CD8-positive, alpha-beta memory T cell (primary cell): ENCODE measurements around the gene NARS2. TPM values are rescaled to one million over a fixed set of nuclear protein-coding genes. Genes with fewer than 3 reads are reported as not detected.
A peak's percentile ranks its signal among the peaks of the same experiment; 100 is the strongest.
"Not testable (repeated sequence)": the region's sequence is repeated elsewhere in the genome, so short reads cannot be mapped to it uniquely, and the experiment has no call there.

Experiments used
- CTCF ChIA-PET: fragments of 350-600 bp; sonication (Branson Sonifier 250); formaldehyde crosslinking; loops from one replicate; lab custom pipeline; 2021; ENCODE audit warnings: antibody characterized with exemption; lab: Charles Lee
- POLR2A ChIA-PET: fragments of 350-600 bp; sonication (Branson Sonifier 250); formaldehyde crosslinking; loops from one replicate; lab custom pipeline; 2021; ENCODE audit warnings: antibody characterized with exemption; lab: Charles Lee
- DNase-seq, 5 donors: peaks; one replicate each; pipeline versions ENCODE4 v3.0.0 to v3.0.0-alpha.2; 2020 to 2022; ENCODE audit warnings: mixed read lengths in 1 of 5
- H3K27ac ChIP-seq: one replicate; pipeline ENCODE4 v1.7.0; 2013; ENCODE audit warnings: low read depth, mild to moderate bottlenecking, low read length, moderate library complexity
- H3K27me3 ChIP-seq: 2 replicates; pipeline ENCODE4 v1.7.0; 2013; ENCODE audit warnings: low read length, mild to moderate bottlenecking; ENCODE audit not compliant: insufficient read depth, poor library complexity, severe bottlenecking
- H3K36me3 ChIP-seq: 2 replicates; pipeline ENCODE4 v1.7.0; 2013; ENCODE audit warnings: mild to moderate bottlenecking, low read length, moderate library complexity; ENCODE audit not compliant: insufficient read depth
- H3K4me1 ChIP-seq: 2 replicates; pipeline ENCODE4 v1.7.0; 2013; ENCODE audit warnings: mild to moderate bottlenecking, low read length, moderate library complexity; ENCODE audit not compliant: insufficient read depth
- H3K4me3 ChIP-seq: 2 replicates; pipeline ENCODE4 v1.7.0; 2013; ENCODE audit warnings: mild to moderate bottlenecking, low read length
- H3K9me3 ChIP-seq: 2 replicates; pipeline ENCODE4 v1.7.0; 2013; ENCODE audit warnings: mild to moderate bottlenecking, low read length
- H3K27ac Mint-ChIP-seq, 8 donors: one replicate each; pipeline ENCODE4 v1.8.0; 2020 to 2021; ENCODE audit warnings: mixed read lengths in 8 of 8, mild to moderate bottlenecking in 6 of 8, inconsistent platforms in 3 of 8, moderate library complexity in 3 of 8
- H3K27me3 Mint-ChIP-seq, 2 donors: one replicate each; pipeline ENCODE4 v1.8.0; 2020 to 2021; ENCODE audit warnings: mixed read lengths in 2 of 2, mild to moderate bottlenecking in 1 of 2, moderate library complexity in 1 of 2
- H3K36me3 Mint-ChIP-seq, 3 donors: one replicate each; pipeline ENCODE4 v1.8.0; 2020 to 2021; ENCODE audit warnings: mixed read lengths in 3 of 3, inconsistent platforms in 1 of 3, mild to moderate bottlenecking in 1 of 3
- H3K4me1 Mint-ChIP-seq, 3 donors: one replicate each; pipeline ENCODE4 v1.8.0; 2020 to 2021; ENCODE audit warnings: mixed read lengths in 3 of 3, inconsistent platforms in 1 of 3, mild to moderate bottlenecking in 1 of 3
- H3K4me3 Mint-ChIP-seq, 7 donors: one replicate each; pipeline ENCODE4 v1.8.0; 2020 to 2021; ENCODE audit warnings: mixed read lengths in 7 of 7, mild to moderate bottlenecking in 6 of 7, moderate library complexity in 4 of 7, inconsistent platforms in 2 of 7
- H3K9me3 Mint-ChIP-seq, 5 donors: one replicate each; pipeline ENCODE4 v1.8.0; 2020 to 2022; ENCODE audit warnings: mixed read lengths in 5 of 5, mild to moderate bottlenecking in 3 of 5, moderate library complexity in 2 of 5, inconsistent platforms in 1 of 5
- polyA plus RNA-seq: library from polyadenylated mRNA; unstranded; fragments of 300-500 nt; fragmentation: Illumina TruSeq; gene quantifications from one replicate; pipeline ENCODE4 v1.2.3, GENCODE V29; 2021
- total RNA-seq, 2 experiments: library from RNA; stranded (reverse); gene quantifications; one replicate each; pipeline ENCODE4 v1.2.3, GENCODE V29; 2021

Gene NARS2
- total RNA-seq (10 to 100 TPM; 23.9 to 24.5 TPM), polyA plus RNA-seq (14.5 TPM)

GRCh38 chr11:78574386-78575381 is at the start of gene NARS2:
Gene NARS2, minus strand, starts transcription at chr11:78574864. Its CDS starts 376 bp downstream, at chr11:78574488.
- peak within 1 kb of the TSS; percentile 91 to 99 (median 98) for H3K4me3 Mint-ChIP-seq
- POLR2A ChIA-PET = interaction anchor here (0.9 to 1.4 kb wide), 4 partner anchors 10 to 580 kb away, joined by 3 to 6 read pairs (median 4); partner anchors contain the start of genes ALG8 and INTS4
- no peaks in the 10 kb centered on the region for H3K9me3 Mint-ChIP-seq
- peak within 1 kb of the TSS; percentile 86 for H3K27ac ChIP-seq
- H3K27me3 ChIP-seq = no peaks in the 10 kb centered on the region
- peak; percentile 95 to 98 (median 96) for DNase-seq
- peaks cover 32 to 54% (median 45%) of the 10 kb centered on the region in 3 donors for H3K4me1 Mint-ChIP-seq
- no peaks in the 10 kb centered on the region for H3K9me3 ChIP-seq
- CTCF ChIA-PET = interaction anchor here (1.0 to 4.6 kb wide), 4 partner anchors 10 to 158 kb away, joined by 3 to 34 read pairs (median 5); no protein-coding TSS in a partner anchor
- peak within 1 kb of the TSS; percentile 82 for H3K4me3 ChIP-seq
- H3K27me3 Mint-ChIP-seq = peaks cover 3 to 5% of the 10 kb centered on the region in 2 donors
- peak within 1 kb of the TSS; percentile 85 to 100 (median 99) for H3K27ac Mint-ChIP-seq
- peaks cover 26% of the 10 kb centered on the region for H3K4me1 ChIP-seq
- H3K36me3 Mint-ChIP-seq = peaks cover 0 to 34% (median 10%) of the 10 kb centered on the region in 3 donors
- H3K36me3 ChIP-seq = peaks cover 9% of the 10 kb centered on the region

DNA sequence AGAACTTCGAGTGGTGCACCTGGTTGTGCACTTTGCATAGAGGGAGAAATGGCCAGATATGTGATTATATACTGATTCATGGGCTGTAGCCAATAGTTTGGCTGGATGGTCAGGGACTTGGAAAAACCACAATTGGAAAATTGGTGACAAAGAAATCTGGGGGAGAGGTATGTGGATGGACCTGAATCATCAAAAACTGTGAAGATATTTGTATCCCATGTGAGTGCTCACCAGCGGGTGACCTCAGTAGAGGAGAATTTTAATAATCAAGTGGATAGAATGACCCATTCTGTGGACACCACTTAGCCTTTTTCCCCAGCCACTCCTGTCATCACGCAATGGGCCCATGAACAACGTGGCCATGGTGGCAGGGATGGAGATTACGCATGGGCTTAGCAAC is 48.0 kb upstream of the NARS2 start:
- no peak overlapping the region for H3K4me3 ChIP-seq
- no peak overlapping the region for H3K27ac ChIP-seq
- no peak for DNase-seq
- H3K4me1 ChIP-seq = no peaks in the 10 kb centered on the region
- Mint-ChIP-seq H3K9me3 (peaks cover 0 to 15% (median 9%) of the 10 kb centered on the region in 5 donors), H3K27ac (no peak overlapping the region), H3K27me3 (peaks cover 2 to 12% of the 10 kb centered on the region in 2 donors), H3K36me3 (peaks cover 0 to 4% (median 0%) of the 10 kb centered on the region in 3 donors), H3K4me1 (no peaks in the 10 kb centered on the region), H3K4me3 (no peak overlapping the region)
- ChIA-PET CTCF (no interaction called here), POLR2A (no interaction called here)
- H3K27me3 ChIP-seq = no peaks in the 10 kb centered on the region
- H3K9me3 ChIP-seq = no peaks in the 10 kb centered on the region
- H3K36me3 ChIP-seq = no peaks in the 10 kb centered on the region

- CTCF ChIA-PET = no interaction called here
- H3K4me3 ChIP-seq = no peak overlapping the region
These were observed 45.5 kb upstream of the NARS2 start for GRCh38 chr11:78620159-78620558.

GRCh38 chr11:78615724-78616123 is 41.1 kb upstream of the NARS2 start:
- Mint-ChIP-seq H3K4me3 (no peak overlapping the region), H3K36me3 (peaks cover 0 to 4% (median 0%) of the 10 kb centered on the region in 3 donors), H3K9me3 (peaks cover 0 to 13% (median 5%) of the 10 kb centered on the region in 5 donors), H3K27ac (no peak overlapping the region), H3K27me3 (peaks cover 6 to 32% of the 10 kb centered on the region in 2 donors), H3K4me1 (no peaks in the 10 kb centered on the region)
- ChIA-PET CTCF (no interaction called here), POLR2A (no interaction called here)
- no peak for DNase-seq
- Histone ChIP-seq H3K4me1 (no peaks in the 10 kb centered on the region), H3K27me3 (no peaks in the 10 kb centered on the region), H3K36me3 (no peaks in the 10 kb centered on the region), H3K27ac (no peak overlapping the region), H3K9me3 (no peaks in the 10 kb centered on the region), H3K4me3 (no peak overlapping the region)

More at GRCh38 chr11:78620159-78620558, 45.5 kb upstream of the NARS2 start:
- H3K9me3 ChIP-seq = no peaks in the 10 kb centered on the region
- POLR2A ChIA-PET = no interaction called here
- Mint-ChIP-seq H3K27me3 (peaks cover 0 to 19% of the 10 kb centered on the region in 2 donors), H3K4me3 (no peak overlapping the region), H3K27ac (no peak overlapping the region), H3K9me3 (peaks cover 0 to 15% (median 8%) of the 10 kb centered on the region in 5 donors), H3K4me1 (no peaks in the 10 kb centered on the region), H3K36me3 (peaks cover 0 to 4% (median 0%) of the 10 kb centered on the region in 3 donors)
- no peaks in the 10 kb centered on the region for H3K27me3 ChIP-seq
- DNase-seq = no peak
- no peaks in the 10 kb centered on the region for H3K4me1 ChIP-seq
- no peaks in the 10 kb centered on the region for H3K36me3 ChIP-seq
- H3K27ac ChIP-seq = no peak overlapping the region

DNA sequence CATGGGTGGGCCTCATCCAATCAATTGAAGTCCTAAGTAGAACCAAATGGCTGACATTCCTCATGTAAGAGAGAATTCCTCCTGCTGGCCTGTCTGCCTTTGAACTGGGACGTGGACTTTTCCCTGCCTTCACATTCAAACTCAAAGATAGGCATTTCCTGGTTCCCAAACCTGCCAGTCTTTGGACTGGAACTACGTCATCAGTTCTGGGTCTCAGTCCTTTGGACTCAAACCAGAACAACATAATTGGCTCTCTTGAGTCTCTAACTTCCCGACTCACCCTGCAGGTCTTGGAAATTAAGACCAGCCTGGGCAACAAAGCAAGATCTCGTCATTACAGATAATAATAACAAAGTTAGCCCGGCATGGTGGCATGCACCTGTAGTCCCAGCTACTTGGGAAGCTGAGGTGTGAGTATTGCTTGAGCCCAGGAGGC is 38.7 kb upstream of the NARS2 start:
- CTCF ChIA-PET = no interaction called here
- H3K36me3 Mint-ChIP-seq = no peaks in the 10 kb centered on the region

GRCh38 chr11:78612721-78613377 is 38.2 kb upstream of the NARS2 start:
- DNase-seq = no peak
- CTCF ChIA-PET = no interaction called here
- no peaks in the 10 kb centered on the region for H3K4me1 ChIP-seq
- no peaks in the 10 kb centered on the region for H3K36me3 ChIP-seq
- no peaks in the 10 kb centered on the region for H3K9me3 ChIP-seq
- Mint-ChIP-seq H3K9me3 (no peaks in the 10 kb centered on the region), H3K36me3 (no peaks in the 10 kb centered on the region), H3K27me3 (peaks cover 6 to 32% of the 10 kb centered on the region in 2 donors), H3K4me3 (no peak overlapping the region), H3K4me1 (no peaks in the 10 kb centered on the region), H3K27ac (no peak overlapping the region)
- H3K27me3 ChIP-seq = no peaks in the 10 kb centered on the region
- H3K27ac ChIP-seq = no peak overlapping the region
- POLR2A ChIA-PET = no interaction called here
- H3K4me3 ChIP-seq = no peak overlapping the region

More for the DNA sequence above, 38.7 kb upstream of the NARS2 start:
- Histone ChIP-seq H3K27ac (no peak overlapping the region), H3K4me1 (no peaks in the 10 kb centered on the region), H3K27me3 (no peaks in the 10 kb centered on the region), H3K36me3 (no peaks in the 10 kb centered on the region), H3K9me3 (no peaks in the 10 kb centered on the region), H3K4me3 (no peak overlapping the region)
- no peak for DNase-seq
- Mint-ChIP-seq H3K27me3 (peaks cover 6 to 34% of the 10 kb centered on the region in 2 donors), H3K4me1 (no peaks in the 10 kb centered on the region), H3K9me3 (no peaks in the 10 kb centered on the region), H3K4me3 (no peak overlapping the region), H3K27ac (peak overlapping the region in 1 of 8 donors; percentile 25)
- POLR2A ChIA-PET = no interaction called here

DNA sequence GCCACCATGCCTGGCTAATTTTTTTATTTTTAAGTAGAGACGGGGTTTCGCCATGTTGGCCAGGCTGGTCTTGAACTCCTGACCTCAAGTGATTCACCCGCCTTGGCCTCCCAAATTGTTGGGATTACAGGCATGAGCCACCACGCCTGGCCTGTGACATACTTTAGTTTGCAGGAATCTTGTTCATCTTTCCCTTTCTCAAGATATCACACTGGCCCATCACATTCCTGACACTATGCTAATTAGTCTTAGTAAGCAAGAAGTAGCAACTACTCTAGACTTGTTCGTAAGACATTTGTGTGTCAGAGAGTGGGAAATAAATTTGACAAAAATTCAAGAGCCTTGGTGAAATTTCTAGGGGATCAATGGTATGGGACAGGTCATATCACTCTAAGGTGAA is 34.7 kb upstream of the NARS2 start:
- H3K4me1 Mint-ChIP-seq, H3K27me3 ChIP-seq, H3K36me3 ChIP-seq, H3K4me3 ChIP-seq, H3K4me1 ChIP-seq, H3K27ac Mint-ChIP-seq, H3K9me3 Mint-ChIP-seq, DNase-seq, H3K27ac ChIP-seq, POLR2A ChIA-PET, H3K4me3 Mint-ChIP-seq, CTCF ChIA-PET, H3K9me3 ChIP-seq, H3K36me3 Mint-ChIP-seq: not testable (repeated sequence)
- peaks cover 4 to 32% of the 10 kb centered on the region in 2 donors for H3K27me3 Mint-ChIP-seq
